GM18517 (cell line): Measurements from ENCODE around the gene KIF3B.
"Not testable (repeated sequence)": the region's sequence is repeated elsewhere in the genome, so short reads cannot be mapped to it uniquely, and the experiment has no call there.

Experiments
- ATAC-seq: cut with Tn5 transposase; IDR thresholded peaks from one replicate; pipeline ENCODE4 v1.9.1; 2021; ENCODE audit warnings: mild to moderate bottlenecking, moderate library complexity; ENCODE audit not compliant: unreplicated experiment

KIF3B gene

GRCh38 chr20:32382102-32382950 lies 104.9 kb downstream of the KIF3B start:
- no peak for ATAC-seq

GRCh38 chr20:32383441-32383840 lies 106.0 kb downstream of the KIF3B start:
- ATAC-seq = not testable (repeated sequence)
